Body of pancreas (tissue), 4 donors: ENCODE measurements around the gene PLXNA3. TPM values are rescaled to one million over a fixed set of nuclear protein-coding genes. Genes with fewer than 3 reads are reported as not detected.
A peak's percentile ranks its signal among the peaks of the same experiment; 100 is the strongest.

Experiments
- ATAC-seq: fragments of 150-250 bp; one replicate; pipeline ENCODE4 v1.9.1; 2016
- DNase-seq, 4 donors: peaks; one replicate each; pipeline ENCODE4 v3.0.0-alpha.2; 2019
- H3K27ac ChIP-seq, 4 donors: fragments of 200-600 bp; sonication (generic); 1 replicate in 3 of 4; 2 replicates in 1 of 4; pipeline versions ENCODE4 v1.5.1 to v1.6.1; 2016 to 2019; ENCODE audit warnings: mild to moderate bottlenecking in 1 of 4, mixed read lengths in 1 of 4, moderate library complexity in 1 of 4
- H3K27me3 ChIP-seq, 2 donors: fragments of 200-600 bp; sonication (generic); one replicate each; pipeline ENCODE4 v1.6.0; 2016; ENCODE audit warnings: mild to moderate bottlenecking in 1 of 2
- H3K36me3 ChIP-seq, 2 donors: fragments of 200-600 bp; sonication (generic); replicated peaks in 1 of 2; 2 replicates each; pipeline ENCODE4 v1.5.1; 2016; ENCODE audit warnings: low read depth in 2 of 2; ENCODE audit not compliant: insufficient read depth in 1 of 2
- H3K4me1 ChIP-seq: fragments of 200-600 bp; sonication (generic); one replicate; pipeline ENCODE4 v1.6.0; 2016
- H3K4me3 ChIP-seq, 2 donors: fragments of 200-600 bp; sonication (generic); 1 replicate in 1 of 2; 2 replicates in 1 of 2; pipeline ENCODE4 v1.5.1; 2016 to 2019
- H3K9me3 ChIP-seq, 3 donors: fragments of 200-600 bp; sonication (generic); 1 replicate in 2 of 3; 2 replicates in 1 of 3; pipeline ENCODE4 v1.5.1; 2016
- POLR2A ChIP-seq, 3 donors: fragments of 450-650 bp; IDR thresholded peaks; one replicate each; pipeline ENCODE4 v1.6.1; 2016; ENCODE audit warnings: antibody characterized with exemption in 3 of 3, mild to moderate bottlenecking in 2 of 3
- WGBS, 2 donors: methylation state at CpG; one replicate each; pipeline ENCODE4 v1.1.5; 2017; 5-methylcytosine and 5-hydroxymethylcytosine counted together
- intact Hi-C: fragments of 100-400 bp; cut with DNase I; formaldehyde crosslinking; loops from one replicate; pipeline ENCODE4 v1.15.1; 2023
- total RNA-seq, 2 donors: library from RNA; depleted of rRNA; stranded (reverse); fragments of >200 nt; gene quantifications; one replicate each; pipeline ENCODE4 v1.1.0, GENCODE V29; 2016
- TF ChIP-seq, protein P1 (sequence below), 7 experiments: fragments of 450-650 bp in 4 of 7; fragments of 200-600 bp in 3 of 7; sonication (generic) in 3 of 7; IDR thresholded peaks; one replicate each; pipeline ENCODE4 v1.5.1; 2016 to 2019; ENCODE audit warnings: antibody characterized with exemption in 7 of 7

Gene PLXNA3
- total RNA-seq, 2 donors from 2014 or later, result 7.3 to 19.1 TPM

DNA sequence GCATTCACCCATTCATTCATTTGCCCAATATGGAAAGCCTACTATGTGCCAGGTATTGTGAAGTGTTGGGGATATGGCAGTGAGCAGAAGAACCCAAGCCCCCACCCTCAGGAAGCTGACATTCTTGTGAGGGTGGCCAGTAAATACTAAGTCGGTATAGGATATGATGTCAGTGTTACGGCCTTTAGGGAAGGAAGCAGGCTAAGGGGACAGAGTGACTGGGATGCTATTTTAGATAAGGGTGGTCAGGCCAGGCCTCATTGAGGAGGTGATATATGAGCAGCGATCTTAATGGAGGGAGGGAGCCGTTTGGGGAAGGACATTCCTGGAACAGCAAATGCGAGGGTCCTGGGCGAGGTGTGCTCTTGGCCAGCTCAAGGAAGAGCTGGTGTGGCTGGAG is 27.6 kb upstream of the PLXNA3 start:
- H3K27ac ChIP-seq, result peak overlapping the region in 2 of 4 donors; percentile 17 to 52
- no peak overlapping the region for H3K4me3 ChIP-seq
- TF ChIP-seq, protein P1, sequence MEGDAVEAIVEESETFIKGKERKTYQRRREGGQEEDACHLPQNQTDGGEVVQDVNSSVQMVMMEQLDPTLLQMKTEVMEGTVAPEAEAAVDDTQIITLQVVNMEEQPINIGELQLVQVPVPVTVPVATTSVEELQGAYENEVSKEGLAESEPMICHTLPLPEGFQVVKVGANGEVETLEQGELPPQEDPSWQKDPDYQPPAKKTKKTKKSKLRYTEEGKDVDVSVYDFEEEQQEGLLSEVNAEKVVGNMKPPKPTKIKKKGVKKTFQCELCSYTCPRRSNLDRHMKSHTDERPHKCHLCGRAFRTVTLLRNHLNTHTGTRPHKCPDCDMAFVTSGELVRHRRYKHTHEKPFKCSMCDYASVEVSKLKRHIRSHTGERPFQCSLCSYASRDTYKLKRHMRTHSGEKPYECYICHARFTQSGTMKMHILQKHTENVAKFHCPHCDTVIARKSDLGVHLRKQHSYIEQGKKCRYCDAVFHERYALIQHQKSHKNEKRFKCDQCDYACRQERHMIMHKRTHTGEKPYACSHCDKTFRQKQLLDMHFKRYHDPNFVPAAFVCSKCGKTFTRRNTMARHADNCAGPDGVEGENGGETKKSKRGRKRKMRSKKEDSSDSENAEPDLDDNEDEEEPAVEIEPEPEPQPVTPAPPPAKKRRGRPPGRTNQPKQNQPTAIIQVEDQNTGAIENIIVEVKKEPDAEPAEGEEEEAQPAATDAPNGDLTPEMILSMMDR (IDR thresholded peaks at IDR 0.05), result no peak
- peak in 1 of 3 donors; percentile 6 for TF ChIP-seq POLR2A (IDR thresholded peaks at IDR 0.05)
- no peaks in the 10 kb centered on the region for H3K9me3 ChIP-seq
- ATAC-seq (no peak), DNase-seq (no peak)
- 42 to 84% methylated on average over 5 to 6 of the region's 6 CpGs for WGBS, 2 donors
- H3K27me3 ChIP-seq, result no peaks in the 10 kb centered on the region
- no peaks in the 10 kb centered on the region for H3K36me3 ChIP-seq
- peaks cover 14% of the 10 kb centered on the region for H3K4me1 ChIP-seq
- intact Hi-C loops, result no loop called here

DNA sequence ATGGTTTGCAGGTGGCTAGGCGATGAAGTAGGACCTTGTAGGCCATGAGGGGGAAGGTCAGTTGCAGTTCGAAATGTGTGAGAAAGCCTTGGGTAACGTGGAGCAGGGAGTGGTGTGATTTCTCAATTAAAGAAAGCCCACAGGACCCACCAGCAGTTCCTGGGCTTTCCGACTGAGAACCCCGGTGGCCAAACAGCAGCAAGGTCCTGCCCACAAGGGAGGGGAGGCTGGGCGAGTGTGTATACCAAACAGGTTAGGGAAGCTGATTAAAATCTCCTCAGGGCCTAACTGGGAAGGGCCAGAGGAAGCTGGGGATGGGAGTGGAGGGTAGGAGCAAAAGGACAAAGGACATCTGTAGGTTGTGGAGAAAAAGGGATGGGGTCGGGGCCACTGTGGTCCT is 27.2 kb upstream of the PLXNA3 start:
- Histone ChIP-seq H3K9me3 (no peaks in the 10 kb centered on the region), H3K27ac (peak overlapping the region in 2 of 4 donors; percentile 17 to 52), H3K4me1 (peaks cover 14% of the 10 kb centered on the region), H3K27me3 (no peaks in the 10 kb centered on the region), H3K4me3 (no peak overlapping the region), H3K36me3 (no peaks in the 10 kb centered on the region)
- no peak for ATAC-seq
- DNase-seq, result no peak
- no peak for TF ChIP-seq POLR2A (IDR thresholded peaks at IDR 0.05)
- TF ChIP-seq, protein P1 (IDR thresholded peaks at IDR 0.05), result no peak
- WGBS, 2 donors, result 41 to 84% methylated on average over 7 of the region's 7 CpGs
- intact Hi-C loops, result no loop called here

GRCh38 chrX:154431341-154431740 is 26.7 kb upstream of the PLXNA3 start:
- no peaks in the 10 kb centered on the region for H3K9me3 ChIP-seq
- H3K27ac ChIP-seq, result peak overlapping the region in 1 of 4 donors; percentile 52
- H3K27me3 ChIP-seq, result no peaks in the 10 kb centered on the region
- peaks cover 18% of the 10 kb centered on the region for H3K4me1 ChIP-seq
- H3K36me3 ChIP-seq, result no peaks in the 10 kb centered on the region
- intact Hi-C loops, result no loop called here
- 80 to 86% methylated on average over 1 to 5 of the region's 5 CpGs for WGBS, 2 donors
- DNase-seq (peak in 1 of 4 donors; percentile 54), ATAC-seq (no peak)
- H3K4me3 ChIP-seq, result no peak overlapping the region
- TF ChIP-seq, protein P1 (IDR thresholded peaks at IDR 0.05), result no peak

GRCh38 chrX:154432210-154432609 is 25.9 kb upstream of the PLXNA3 start:
- Histone ChIP-seq H3K27ac (no peak overlapping the region), H3K9me3 (no peaks in the 10 kb centered on the region), H3K4me1 (peaks cover 19% of the 10 kb centered on the region), H3K27me3 (no peaks in the 10 kb centered on the region), H3K4me3 (no peak overlapping the region), H3K36me3 (no peaks in the 10 kb centered on the region)
- intact Hi-C loops, result no loop called here
- no peak for ATAC-seq
- DNase-seq, result no peak
- WGBS, 2 donors, result 91% methylated on average over 4 of the region's 8 CpGs; no CpG with 5 or more reads in 1 of the 2 donors
- TF ChIP-seq, protein P1 (IDR thresholded peaks at IDR 0.05), result no peak
- TF ChIP-seq POLR2A (IDR thresholded peaks at IDR 0.05), result no peak

DNA sequence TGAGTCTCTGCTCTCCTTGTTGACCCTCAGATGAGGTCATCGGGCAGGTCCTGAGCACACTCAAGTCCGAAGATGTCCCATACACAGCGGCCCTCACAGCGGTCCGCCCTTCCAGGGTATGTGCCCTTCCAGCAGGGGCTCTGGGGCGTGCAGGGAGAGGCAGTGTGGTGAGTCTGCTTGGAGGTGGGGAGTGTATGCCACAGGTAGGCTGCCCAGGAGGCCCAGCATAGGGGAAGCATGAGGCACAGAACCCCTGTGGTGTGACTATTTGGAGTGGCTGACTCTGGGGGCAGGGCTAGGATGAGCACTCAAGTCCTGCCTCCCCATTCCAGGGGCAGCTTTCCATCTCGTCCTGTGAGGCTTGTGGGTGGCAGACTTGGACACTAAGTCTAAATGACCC is 24.5 kb upstream of the PLXNA3 start:
- Histone ChIP-seq H3K27me3 (no peaks in the 10 kb centered on the region), H3K36me3 (no peaks in the 10 kb centered on the region), H3K27ac (no peak overlapping the region), H3K9me3 (no peaks in the 10 kb centered on the region), H3K4me1 (peaks cover 22% of the 10 kb centered on the region), H3K4me3 (no peak overlapping the region)
- no peak for TF ChIP-seq POLR2A (IDR thresholded peaks at IDR 0.05)
- TF ChIP-seq, protein P1 (IDR thresholded peaks at IDR 0.05), result no peak
- no peak for DNase-seq
- WGBS, 2 donors, result 92% methylated on average over 6 of the region's 7 CpGs; no CpG with 5 or more reads in 1 of the 2 donors
- no peak for ATAC-seq
- intact Hi-C loops, result no loop called here
